H1 (cell line): ENCODE results near the gene NR1H2. TPM values are rescaled to one million over a fixed set of nuclear protein-coding genes. Genes with fewer than 3 reads are reported as not detected.

Source experiments
- CTCF ChIA-PET: fragments of 300-600 bp; sonication (Branson Sonifier 250); formaldehyde crosslinking; loops from one replicate; lab custom pipeline; 2021; ENCODE audit not compliant: partially characterized antibody; lab: Charles Lee
- POLR2A ChIA-PET: fragments of 300-600 bp; sonication (Branson Sonifier 250); formaldehyde crosslinking; loops from one replicate; lab custom pipeline; 2021; ENCODE audit warnings: inconsistent platforms; ENCODE audit not compliant: partially characterized antibody; lab: Charles Lee
- DNase-seq, 2 experiments: peaks; one replicate each; pipeline versions ENCODE4 v3.0.0 to v3.0.0-alpha.2; 2010 to 2022; ENCODE audit warnings: low spot score in 2 of 2, low read depth in 1 of 2, mixed read lengths in 1 of 2
- FAIRE-seq: peaks from 2 replicates; lab custom pipeline; 2011; peaks lifted over from hg19 to GRCh38; lab: Jason Lieb, UNC
- H2AFZ ChIP-seq: 2 replicates; pipeline ENCODE4 v1.8.1; 2012; ENCODE audit warnings: low read length, inconsistent platforms
- H2AK5ac ChIP-seq: 2 replicates; pipeline ENCODE4 v1.6.1; 2013; ENCODE audit warnings: low read depth, low read length
- H2BK120ac ChIP-seq: replicated peaks from 2 replicates; pipeline ENCODE3; 2013; ENCODE audit warnings: low read depth, low read length, inconsistent platforms
- H2BK12ac ChIP-seq: 2 replicates; pipeline ENCODE4 v1.6.1; 2013; ENCODE audit warnings: low read depth, low read length
- H2BK15ac ChIP-seq: 2 replicates; pipeline ENCODE4 v1.6.1; 2013; ENCODE audit warnings: low read length
- H2BK20ac ChIP-seq: 2 replicates; pipeline ENCODE4 v1.6.1; 2013; ENCODE audit warnings: low read length
- H2BK5ac ChIP-seq: 2 replicates; pipeline ENCODE4 v1.6.1; 2013; ENCODE audit warnings: low read depth, low read length
- H3K14ac ChIP-seq: 2 replicates; pipeline ENCODE4 v1.6.1; 2013; ENCODE audit warnings: inconsistent platforms; ENCODE audit not compliant: insufficient read length
- H3K18ac ChIP-seq: 2 replicates; pipeline ENCODE4 v1.6.1; 2013; ENCODE audit warnings: low read length; ENCODE audit errors: extremely low read depth
- H3K23ac ChIP-seq: 2 replicates; pipeline ENCODE4 v1.6.1; 2013; ENCODE audit warnings: inconsistent platforms; ENCODE audit not compliant: insufficient read length
- H3K23me2 ChIP-seq: 2 replicates; pipeline ENCODE4 v1.6.1; 2013; ENCODE audit warnings: low read depth, low read length
- H3K27ac ChIP-seq: 2 replicates; pipeline ENCODE4 v1.6.1; 2011; ENCODE audit warnings: low read depth, low read length, inconsistent platforms
- H3K27me3 ChIP-seq, 4 experiments: replicated peaks in 1 of 4; 1 replicate in 1 of 4; 2 replicates in 3 of 4; pipeline versions ENCODE4 v1.6.1 to v1.8.1; 2011 to 2013; ENCODE audit warnings: low read length in 3 of 4, mild to moderate bottlenecking in 3 of 4, inconsistent platforms in 2 of 4, mixed read lengths in 2 of 4, moderate library complexity in 1 of 4; ENCODE audit not compliant: control insufficient read depth in 3 of 4, insufficient read depth in 3 of 4; ENCODE audit errors: extremely low read depth in 1 of 4
- H3K36me3 ChIP-seq, 4 experiments: 2 replicates each; pipeline versions ENCODE4 v1.6.1 to v1.8.1; 2011 to 2013; ENCODE audit warnings: mild to moderate bottlenecking in 4 of 4, low read length in 3 of 4, moderate library complexity in 2 of 4, control low read depth in 1 of 4, inconsistent platforms in 1 of 4; ENCODE audit not compliant: insufficient read depth in 4 of 4, control insufficient read depth in 2 of 4
- H3K4ac ChIP-seq: replicated peaks from 2 replicates; pipeline ENCODE3; 2013; ENCODE audit warnings: low read length, low read depth, mixed read lengths, inconsistent platforms; ENCODE audit not compliant: insufficient read length
- H3K4me1 ChIP-seq, 4 experiments: replicated peaks in 1 of 4; 1 replicate in 1 of 4; 2 replicates in 3 of 4; pipeline versions ENCODE4 v1.6.1 to v1.8.1; 2011 to 2013; ENCODE audit warnings: low read length in 3 of 4, inconsistent platforms in 2 of 4, mixed read lengths in 1 of 4; ENCODE audit not compliant: insufficient read depth in 4 of 4, control insufficient read depth in 3 of 4
- H3K4me2 ChIP-seq, 2 experiments: 2 replicates each; pipeline versions ENCODE4 v1.6.1 to v1.8.1; 2011 to 2013; ENCODE audit warnings: low read depth in 2 of 2, low read length in 2 of 2, control low read depth in 1 of 2, inconsistent platforms in 1 of 2, mild to moderate bottlenecking in 1 of 2; ENCODE audit not compliant: insufficient read depth in 1 of 2
- H3K4me3 ChIP-seq, 4 experiments: fragments of 200-600, 300-600 bp in 1 of 4; sonication (generic), shearing (Covaris generic), sonication (Bioruptor Twin) in 1 of 4; 2 replicates each; pipeline versions ENCODE4 v1.5.1 to v1.8.1; 2011 to 2016; ENCODE audit warnings: low read length in 4 of 4, low read depth in 3 of 4, control low read depth in 2 of 4, inconsistent platforms in 2 of 4, mild to moderate bottlenecking in 2 of 4, mixed read lengths in 1 of 4, moderate library complexity in 1 of 4; ENCODE audit not compliant: insufficient read depth in 2 of 4; ENCODE audit errors: extremely low read depth in 1 of 4
- H3K56ac ChIP-seq: replicated peaks from 2 replicates; pipeline ENCODE3; 2013; ENCODE audit warnings: low read depth, mild to moderate bottlenecking, mixed read lengths, low read length, inconsistent platforms; ENCODE audit not compliant: insufficient read length
- H3K79me1 ChIP-seq: 2 replicates; pipeline ENCODE4 v1.6.1; 2013; ENCODE audit warnings: low read depth, low read length, control low read depth
- H3K79me2 ChIP-seq, 2 experiments: 2 replicates each; pipeline versions ENCODE4 v1.6.1 to v1.8.1; 2012 to 2013; ENCODE audit warnings: low read length in 2 of 2, mild to moderate bottlenecking in 2 of 2, inconsistent platforms in 1 of 2; ENCODE audit not compliant: insufficient read depth in 2 of 2, control insufficient read depth in 1 of 2
- H3K9ac ChIP-seq, 4 experiments: replicated peaks in 1 of 4; 1 replicate in 1 of 4; 2 replicates in 3 of 4; pipeline versions ENCODE4 v1.6.1 to v1.8.1; 2011 to 2013; ENCODE audit warnings: low read depth in 3 of 4, low read length in 3 of 4, control low read depth in 2 of 4, mild to moderate bottlenecking in 2 of 4, moderate library complexity in 2 of 4, inconsistent platforms in 1 of 4; ENCODE audit errors: extremely low read depth in 1 of 4
- H3K9me3 ChIP-seq, 2 experiments: 2 replicates each; pipeline versions ENCODE4 v1.6.1 to v1.8.1; 2012 to 2013; ENCODE audit warnings: mild to moderate bottlenecking in 2 of 2, moderate library complexity in 2 of 2, control low read depth in 1 of 2, inconsistent platforms in 1 of 2, low read depth in 1 of 2, low read length in 1 of 2, mixed read lengths in 1 of 2; ENCODE audit not compliant: insufficient read depth in 2 of 2
- H4K20me1 ChIP-seq, 2 experiments: replicated peaks in 1 of 2; 2 replicates each; pipeline versions ENCODE3 to v1.8.1; 2011 to 2013; ENCODE audit warnings: inconsistent platforms in 2 of 2, low read length in 2 of 2, mild to moderate bottlenecking in 1 of 2; ENCODE audit not compliant: insufficient read depth in 2 of 2, control insufficient read depth in 1 of 2
- H4K5ac ChIP-seq: 2 replicates; pipeline ENCODE4 v1.6.1; 2013; ENCODE audit warnings: low read length, low read depth, mixed read lengths, inconsistent platforms; ENCODE audit not compliant: insufficient read length
- H4K8ac ChIP-seq: 2 replicates; pipeline ENCODE4 v1.8.0; 2013; ENCODE audit warnings: mild to moderate bottlenecking, moderate library complexity, low read length, inconsistent platforms; ENCODE audit not compliant: insufficient read depth; ENCODE audit errors: extremely low read depth
- H4K91ac ChIP-seq: replicated peaks from 2 replicates; pipeline ENCODE3; 2013; ENCODE audit warnings: low read length, mixed read lengths, inconsistent platforms; ENCODE audit not compliant: insufficient read length
- BCL11A ChIP-seq, 2 experiments: IDR thresholded peaks; one replicate each; pipeline ENCODE4 v1.6.1; 2011; ENCODE audit warnings: low read depth in 2 of 2, low read length in 2 of 2, mild to moderate bottlenecking in 2 of 2
- CBX8 ChIP-seq: fragments of 300-800, 300-1000 bp; sonication (generic); IDR thresholded peaks from 2 replicates; pipeline ENCODE4 v1.7.1; 2016; ENCODE audit warnings: low read depth, low read length, borderline replicate concordance
- CREB1 ChIP-seq: IDR thresholded peaks from 2 replicates; pipeline ENCODE4 v1.6.1; 2012; ENCODE audit warnings: inconsistent platforms
- EGR1 ChIP-seq: IDR thresholded peaks from 2 replicates; pipeline ENCODE4 v1.6.1; 2011; ENCODE audit warnings: low read depth, low read length, borderline replicate concordance
- MAFK ChIP-seq: IDR thresholded peaks from 2 replicates; pipeline ENCODE4 v1.6.1; 2012; ENCODE audit warnings: low read depth, mild to moderate bottlenecking, improper control_type of control experiment, low read length
- MAX ChIP-seq: IDR thresholded peaks from 2 replicates; pipeline ENCODE4 v1.6.1; 2012; ENCODE audit warnings: inconsistent platforms
- RFX5 ChIP-seq: IDR thresholded peaks from 2 replicates; pipeline ENCODE4 v1.6.1; 2011; ENCODE audit warnings: low read depth, low read length, improper control_type of control experiment, borderline replicate concordance
- RNF2 ChIP-seq: fragments of 200-900, 300-1000 bp; sonication (generic); IDR thresholded peaks from 2 replicates; pipeline ENCODE4 v1.7.1; 2016; ENCODE audit warnings: borderline replicate concordance, low read depth, mild to moderate bottlenecking, antibody characterized with exemption, low read length; ENCODE audit not compliant: poor library complexity, severe bottlenecking; ENCODE audit errors: missing control alignments
- SIRT6 ChIP-seq: IDR thresholded peaks from one replicate; pipeline ENCODE4 v1.7.1; 2012; ENCODE audit warnings: low read length, inconsistent platforms
- WGBS, 2 experiments: shearing (Covaris generic) in 1 of 2; methylation state at CpG; one replicate each; pipeline versions ENCODE4 v1.1.6 to v1.1.7; 2013 to 2015; ENCODE audit warnings: low lambda C conversion rate in 2 of 2, mixed read lengths in 2 of 2, inconsistent platforms in 1 of 2, low coverage in 1 of 2, missing lambda C conversion rate in 1 of 2; ENCODE audit not compliant: insufficient replicate concordance in 2 of 2, insufficient coverage in 1 of 2, insufficient read length in 1 of 2; ENCODE audit errors: extremely low coverage in 1 of 2, missing lambda C conversion rate in 1 of 2; 5-methylcytosine and 5-hydroxymethylcytosine counted together
- polyA plus RNA-seq, 7 experiments: library from polyadenylated mRNA; depleted of rRNA in 3 of 7; stranded (reverse) in 5 of 7; unstranded in 2 of 7; fragments of >200 nt in 5 of 7; fragments of 200-250 nt in 2 of 7; gene quantifications; 1 replicate in 5 of 7; 2 replicates in 1 of 7; 4 replicates in 1 of 7; pipeline versions ENCODE4 v1.2.1 to v1.2.3, GENCODE V29; 2011 to 2013; ENCODE audit warnings: missing spikeins in 2 of 7, mixed read lengths in 2 of 7
- total RNA-seq: library from RNA; stranded (reverse); fragmentation: NEBNext Ultra II Directional; extraction: Animal tissue kit (Norgen Biotek cat#: 25700); gene quantifications from 2 replicates; pipeline ENCODE4 v1.2.1, GENCODE V29; 2021

Gene NR1H2
- total and polyA plus RNA-seq, 2 of the 8 experiments (the other 6 are each of a cell fraction or from before 2014, with no cell fraction given): 40.3 to 47.5 TPM

GRCh38 chr19:50365434-50366306 lies 10.6 kb upstream of the NR1H2 start, which contains the start of gene NAPSA:
NAPSA (minus strand) TSS chr19:50365639; CDS start chr19:50365621, 18 bp downstream.
- no peak within 1 kb of the TSS for H4K5ac ChIP-seq
- no peak within 1 kb of the TSS for H3K9ac ChIP-seq
- H3K56ac ChIP-seq: no peak within 1 kb of the TSS
- H2BK120ac ChIP-seq: no peak within 1 kb of the TSS
- H2AFZ ChIP-seq: no peak within 1 kb of the TSS
- no peak within 1 kb of the TSS for H3K18ac ChIP-seq
- 85% methylated on average over 8 of the region's 11 CpGs; no CpG with 5 or more reads in 1 of the 2 experiments for WGBS, 2 experiments
- no peak within 1 kb of the TSS for H3K14ac ChIP-seq
- DNase-seq (no peak), FAIRE-seq (no peak)
- no peaks in the 10 kb centered on the region for H4K20me1 ChIP-seq
- peaks cover 0 to 2% (median 0%) of the 10 kb centered on the region in 4 experiments; a peak in 2 of 7 replicates for H3K4me1 ChIP-seq
- ChIA-PET CTCF (interaction anchor here (0.9 to 3.9 kb wide), 5 partner anchors 9 to 95 kb away, joined by 3 to 18 read pairs (median 3); no protein-coding TSS in a partner anchor), POLR2A (interaction anchor here (0.7 to 2.0 kb wide), 3 partner anchors 10 to 28 kb away, joined by 3 to 6 read pairs (median 4); partner anchors contain the start of genes NR1H2 and POLD1)
- H3K36me3 ChIP-seq: no peaks in the 10 kb centered on the region
- no peak within 1 kb of the TSS for H3K27ac ChIP-seq
- H2BK5ac ChIP-seq: no peak within 1 kb of the TSS
- H3K9me3 ChIP-seq: no peaks in the 10 kb centered on the region
- H3K23me2 ChIP-seq: peaks cover 5% of the 10 kb centered on the region; the same call in 1 of the 2 replicates
- peaks cover 0 to 4% (median 0%) of the 10 kb centered on the region in 4 experiments; a peak in 1 of 7 replicates for H3K27me3 ChIP-seq
- H3K23ac ChIP-seq: no peak within 1 kb of the TSS
- no peak for TF ChIP-seq RFX5
- TF ChIP-seq CREB1: no peak
- no peak for TF ChIP-seq SIRT6
- no peak for TF ChIP-seq MAX
- TF ChIP-seq CBX8: no peak
- no peak for TF ChIP-seq MAFK
- TF ChIP-seq BCL11A (IDR thresholded peaks at IDR 0.05; ENCODE audit: low read depth in 2 of 2, low read length in 2 of 2): no peak
- no peak for TF ChIP-seq RNF2
- TF ChIP-seq EGR1: no peak
- no peak within 1 kb of the TSS for H3K4me3 ChIP-seq
- H3K4me2 ChIP-seq: no peak within 1 kb of the TSS
- no peak within 1 kb of the TSS for H2BK15ac ChIP-seq
- H2AK5ac ChIP-seq: no peak within 1 kb of the TSS
- H4K91ac ChIP-seq: no peak within 1 kb of the TSS
- no peaks in the 10 kb centered on the region for H3K79me1 ChIP-seq
- H3K79me2 ChIP-seq: no peaks in the 10 kb centered on the region
- H2BK20ac ChIP-seq: no peak within 1 kb of the TSS
- no peak within 1 kb of the TSS for H3K4ac ChIP-seq
- H2BK12ac ChIP-seq: no peak within 1 kb of the TSS
- H4K8ac ChIP-seq: no peak within 1 kb of the TSS
